Heart right ventricle (tissue), 16 donors: ENCODE results near the gene FAF2. TPM values are rescaled to one million over a fixed set of nuclear protein-coding genes. Genes with fewer than 3 reads are reported as not detected.

Source experiments
- ATAC-seq, 8 donors: fragments of 200-7000 bp; cut with Tn5 transposase; one replicate each; pipeline ENCODE4 v1.9.1; 2020; ENCODE audit warnings: mild to moderate bottlenecking in 8 of 8, moderate library complexity in 8 of 8, moderate number of reproducible peaks in 1 of 8
- DNase-seq, 2 donors: peaks; one replicate each; pipeline ENCODE4 v3.0.0-alpha.2; 2020
- H3K27ac ChIP-seq, 10 donors: fragments of 200-600 bp; sonication (generic) in 2 of 10; one replicate each; pipeline versions ENCODE4 v1.5.0 to v1.8.0; 2020 to 2022; ENCODE audit warnings: mild to moderate bottlenecking in 3 of 10
- H3K27me3 ChIP-seq, 7 donors: fragments of 200-600 bp; one replicate each; pipeline ENCODE4 v1.8.0; 2021 to 2022; ENCODE audit warnings: mild to moderate bottlenecking in 2 of 7
- H3K36me3 ChIP-seq, 9 donors: fragments of 200-600 bp; sonication (generic) in 1 of 9; one replicate each; pipeline versions ENCODE4 v1.5.0 to v1.8.0; 2020 to 2022; ENCODE audit warnings: mild to moderate bottlenecking in 2 of 9
- H3K4me1 ChIP-seq, 9 donors: fragments of 200-600 bp; sonication (generic) in 1 of 9; one replicate each; pipeline versions ENCODE4 v1.5.0 to v1.8.0; 2020 to 2022; ENCODE audit warnings: mild to moderate bottlenecking in 4 of 9
- H3K4me3 ChIP-seq, 10 donors: fragments of 200-600 bp; sonication (generic) in 2 of 10; one replicate each; pipeline versions ENCODE4 v1.5.0 to v1.8.0; 2020 to 2022; ENCODE audit warnings: mild to moderate bottlenecking in 7 of 10, moderate library complexity in 2 of 10
- H3K9me3 ChIP-seq, 11 donors: fragments of 200-600 bp in 10 of 11; sonication (generic) in 2 of 11; one replicate each; pipeline versions ENCODE4 v1.5.0 to v1.8.0; 2013 to 2022; ENCODE audit warnings: mild to moderate bottlenecking in 2 of 11, control low read depth in 1 of 11, moderate library complexity in 1 of 11
- CTCF ChIP-seq, 9 donors: fragments of 200-600 bp; sonication (generic) in 2 of 9; IDR thresholded peaks; one replicate each; pipeline versions ENCODE4 v1.5.0 to v1.8.0; 2021 to 2022; ENCODE audit warnings: antibody characterized with exemption in 9 of 9, mild to moderate bottlenecking in 5 of 9, moderate library complexity in 1 of 9
- WGBS, 2 donors: extraction: QIAGEN DNeasy Blood & Tissue Kit; methylation state at CpG; one replicate each; pipeline ENCODE4 v1.1.7; 2013; ENCODE audit warnings: inconsistent platforms in 1 of 2; 5-methylcytosine and 5-hydroxymethylcytosine counted together
- intact Hi-C, 10 donors: fragments of 100-400 bp; cut with DNase I; formaldehyde crosslinking; loops; one replicate each; pipeline versions ENCODE4 v1.11.1 to v1.14.2; 2022
- polyA plus RNA-seq, 2 donors: library from polyadenylated mRNA; stranded (reverse); fragments of 200-250 nt; gene quantifications; one replicate each; pipeline ENCODE4 v1.2.3, GENCODE V29; 2013
- total RNA-seq, 10 donors: library from RNA; stranded (reverse); fragmentation: NEBNext Ultra II Directional in 3 of 10; extraction: Animal tissue kit (Norgen Biotek cat#: 25700) in 3 of 10; gene quantifications; one replicate each; pipeline versions ENCODE4 v1.2.1 to v1.2.4, GENCODE V29; 2021 to 2023
- donor health status: Arrhythmogenic right ventricular cardiomyopathy.
- donor health status: ischemic (EF 13 %, LVEDD 7.1; RV severe dilation, severe dysfunction).
- donor health status: healthy with polysubstance abuse.
- donor health status: DM: no; HTN: yes; CAD: no.
- donor health status: DM: no; HTN: no; CAD: no.
- donor health status: ischemic (EF 25% LVEDD 6.9; RV normal size, moderate dysfunction).
- donor health status: ischemic (EF 25% LVEDD 5.7; RV mildly dilated, moderate dysfunction).
- donor health status: healthy.
- donor health status: DM: yes; HTN: yes; CAD: no.
- donor health status: Ischemic cardiomyopathy.
- donor health status: ischemic (EF 35%, LVEDD 5.7; RV mildly dilated, moderate dysfunction).
- donor health status: nonischemic (EF 11% LVEDD 7.7; RV severe dilation, severe dysfunction).
- donor health status: DM: yes; HTN: yes; CAD: no.
- donor health status: PGD.
- donor health status: ischemic (EF 29% LVEDD 5.4; RV normal size, mild dysfunction).
- donor health status: nonischemic (EF 23%, LVEDD 6.1; RV moderate dilation, normal function).

FAF2 gene
- total and polyA plus RNA-seq, 12 donors = 10.1 to 19.9 (median 14.6) TPM

GRCh38 chr5:176408590-176408989 is 39.6 kb upstream of the FAF2 start:
- peaks cover 0 to 83% (median 28%) of the 10 kb centered on the region in 9 donors for H3K36me3 ChIP-seq
- ATAC-seq (no peak), DNase-seq (no peak)
- no peak for TF ChIP-seq CTCF (IDR thresholded peaks at IDR 0.05)
- WGBS, 2 donors = 89 to 97% methylated on average over 5 of the region's 5 CpGs
- H3K27ac ChIP-seq = peak overlapping the region in 7 of 10 donors; percentile 43 to 79 (median 57)
- no peaks in the 10 kb centered on the region for H3K27me3 ChIP-seq
- H3K4me1 ChIP-seq = peaks cover 10 to 49% (median 44%) of the 10 kb centered on the region in 9 donors
- no peaks in the 10 kb centered on the region for H3K9me3 ChIP-seq
- no peak overlapping the region for H3K4me3 ChIP-seq
- intact Hi-C loops = no loop called here

- H3K4me3 ChIP-seq = no peak overlapping the region
- 86 to 93% methylated on average over 4 of the region's 4 CpGs for WGBS, 2 donors
- TF ChIP-seq CTCF (IDR thresholded peaks at IDR 0.05) = no peak
- H3K9me3 ChIP-seq = no peaks in the 10 kb centered on the region
- ATAC-seq (no peak), DNase-seq (no peak)
- no peak overlapping the region for H3K27ac ChIP-seq
- intact Hi-C loops = loop anchor here in 7 of 10 donors (10.0 kb wide), 4 partner anchors 125 to 535 kb away; partner anchors contain the start of genes RNF44 (in 5 of the 7) and CDHR2 (in 1 of the 7)
- H3K36me3 ChIP-seq = peaks cover 0 to 71% (median 28%) of the 10 kb centered on the region in 9 donors
- no peaks in the 10 kb centered on the region for H3K27me3 ChIP-seq
- peaks cover 17 to 60% (median 56%) of the 10 kb centered on the region in 9 donors for H3K4me1 ChIP-seq
These were observed 38.4 kb upstream of the FAF2 start for GRCh38 chr5:176409765-176410164.

- no peaks in the 10 kb centered on the region for H3K9me3 ChIP-seq
- TF ChIP-seq CTCF (IDR thresholded peaks at IDR 0.05) = no peak
- H3K27ac ChIP-seq = peak overlapping the region in 2 of 10 donors; percentile 0 to 23
- H3K27me3 ChIP-seq = no peaks in the 10 kb centered on the region
- H3K4me3 ChIP-seq = no peak overlapping the region
- intact Hi-C loops = loop anchor here in 7 of 10 donors (10.0 kb wide), 4 partner anchors 124 to 534 kb away; partner anchors contain the start of genes RNF44 (in 5 of the 7) and CDHR2 (in 1 of the 7)
- WGBS, 2 donors = 92 to 96% methylated on average over 5 of the region's 5 CpGs
- ATAC-seq = no peak
- DNase-seq = no peak
- H3K36me3 ChIP-seq = peaks cover 0 to 63% (median 21%) of the 10 kb centered on the region in 9 donors
- H3K4me1 ChIP-seq = peaks cover 22 to 69% (median 62%) of the 10 kb centered on the region in 9 donors
These were observed 37.6 kb upstream of the FAF2 start for GRCh38 chr5:176410486-176411180.

DNA sequence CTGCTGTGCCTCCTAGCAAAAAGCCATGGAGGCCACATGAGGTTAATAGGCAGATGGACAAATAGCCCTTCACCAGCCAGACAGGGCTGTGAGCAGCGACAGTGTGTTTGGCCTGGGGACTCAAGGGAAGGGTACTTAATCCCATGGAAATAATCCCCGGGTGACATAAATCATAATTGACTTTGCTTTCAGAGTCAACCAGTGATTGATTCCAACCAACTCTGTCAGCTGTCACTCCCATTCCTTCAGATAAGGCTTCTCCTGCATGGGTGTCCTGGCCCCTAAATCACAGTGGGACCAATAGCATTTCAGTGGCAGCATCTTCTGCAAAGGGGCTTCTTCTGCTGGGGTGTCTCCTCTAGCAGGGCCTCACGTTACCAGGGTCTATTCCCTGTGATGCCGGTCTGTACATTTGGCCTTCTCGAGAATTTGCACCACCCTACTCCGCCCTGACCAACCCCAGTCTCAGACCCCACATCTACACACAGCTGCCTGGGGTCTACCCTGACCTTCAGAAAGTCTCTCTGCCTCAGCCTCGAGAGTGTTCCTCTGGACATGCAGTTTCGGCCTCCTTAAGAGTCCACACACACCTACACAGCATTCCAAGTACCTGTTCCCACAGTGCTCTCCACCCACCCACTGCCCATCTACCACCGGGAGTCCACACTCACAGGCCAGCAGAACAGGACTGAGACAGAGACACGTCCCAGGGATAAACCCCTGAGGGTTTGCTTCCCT is 35.5 kb upstream of the FAF2 start:
- ATAC-seq (no peak), DNase-seq (no peak)
- Histone ChIP-seq H3K27ac (peak overlapping the region in 8 of 10 donors; percentile 14 to 66 (median 49)), H3K4me3 (no peak overlapping the region), H3K36me3 (peaks cover 0 to 42% (median 7%) of the 10 kb centered on the region in 9 donors), H3K27me3 (no peaks in the 10 kb centered on the region), H3K9me3 (no peaks in the 10 kb centered on the region), H3K4me1 (peaks cover 28 to 69% (median 55%) of the 10 kb centered on the region in 9 donors)
- no peak for TF ChIP-seq CTCF (IDR thresholded peaks at IDR 0.05)
- intact Hi-C loops = loop anchor here in 7 of 10 donors (10.0 kb wide), 4 partner anchors 122 to 532 kb away; partner anchors contain the start of genes RNF44 (in 5 of the 7) and CDHR2 (in 1 of the 7)
- WGBS, 2 donors = 73 to 77% methylated on average over 10 of the region's 10 CpGs
